Neutrophil (primary cell): ENCODE results near the gene RFPL3.
"Not testable (repeated sequence)": the region's sequence is repeated elsewhere in the genome, so short reads cannot be mapped to it uniquely, and the experiment has no call there.

Experiments used
- H3K27ac ChIP-seq: fragments of 200-600 bp; sonication (generic); 2 replicates; pipeline ENCODE4 v1.5.1; 2016; ENCODE audit warnings: mild to moderate bottlenecking, moderate library complexity
- H3K27me3 ChIP-seq: fragments of 200-600 bp; sonication (generic); 2 replicates; pipeline ENCODE4 v1.6.0; 2016; ENCODE audit warnings: mild to moderate bottlenecking
- H3K36me3 ChIP-seq: fragments of 200-600 bp; sonication (generic); 2 replicates; pipeline ENCODE4 v1.5.1; 2017
- H3K4me1 ChIP-seq, 2 experiments: fragments of 200-600 bp in 1 of 2; sonication (generic) in 1 of 2; 1 replicate in 1 of 2; 2 replicates in 1 of 2; pipeline versions ENCODE4 v1.5.1 to v1.6.1; 2013 to 2016; ENCODE audit warnings: low read depth in 1 of 2, low read length in 1 of 2, mild to moderate bottlenecking in 1 of 2, moderate library complexity in 1 of 2; ENCODE audit not compliant: control insufficient read depth in 1 of 2, insufficient read depth in 1 of 2
- H3K4me3 ChIP-seq, 2 experiments: fragments of 200-600 bp in 1 of 2; sonication (generic) in 1 of 2; 1 replicate in 1 of 2; 2 replicates in 1 of 2; pipeline ENCODE4 v1.5.1; 2013 to 2016; ENCODE audit warnings: low read depth in 1 of 2, low read length in 1 of 2, mild to moderate bottlenecking in 1 of 2, moderate library complexity in 1 of 2
- H3K9me3 ChIP-seq: fragments of 200-600 bp; sonication (generic); 2 replicates; pipeline ENCODE4 v1.5.1; 2016
- TF ChIP-seq, protein P1 (sequence below): fragments of 200-600 bp; sonication (generic); IDR thresholded peaks from 2 replicates; pipeline ENCODE4 v1.5.1; 2016; ENCODE audit warnings: antibody characterized with exemption

RFPL3 gene

DNA sequence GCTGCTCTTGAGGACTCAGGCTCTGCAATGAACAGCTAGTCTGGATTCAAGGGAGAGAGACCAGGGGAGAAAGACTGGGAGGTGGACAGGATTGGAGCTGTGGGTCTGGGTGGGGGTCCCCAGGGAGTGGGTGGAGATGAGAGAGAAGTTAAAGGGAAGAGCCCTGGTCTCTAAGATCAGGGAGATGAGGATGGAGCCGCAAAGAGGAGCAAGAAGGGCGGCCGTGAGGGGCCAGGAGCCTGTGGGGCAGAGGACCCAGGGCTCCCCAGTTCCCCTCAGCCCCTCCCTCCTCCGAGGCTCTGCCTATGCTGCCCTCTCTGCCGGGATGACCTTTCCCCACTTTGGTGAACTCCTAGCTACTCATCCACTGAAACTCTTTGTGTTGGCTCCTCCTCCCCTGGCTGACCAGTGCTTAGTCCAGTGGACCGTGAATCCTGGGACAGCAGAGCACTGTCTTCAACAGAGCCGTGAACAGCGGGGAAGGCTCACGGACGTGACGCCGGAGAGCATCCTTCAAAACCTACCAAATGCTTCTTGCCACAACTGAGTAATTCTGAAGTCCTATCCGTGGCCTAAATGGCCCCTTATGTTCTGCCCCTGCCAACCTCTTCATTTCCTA, 16.4 kb upstream of the RFPL3 start:
- Histone ChIP-seq H3K4me1 (no peaks in the 10 kb centered on the region), H3K4me3 (no peak overlapping the region), H3K27ac (no peak overlapping the region), H3K27me3 (peaks cover 64% of the 10 kb centered on the region), H3K36me3 (no peaks in the 10 kb centered on the region), H3K9me3 (no peaks in the 10 kb centered on the region)
- TF ChIP-seq, protein P1, sequence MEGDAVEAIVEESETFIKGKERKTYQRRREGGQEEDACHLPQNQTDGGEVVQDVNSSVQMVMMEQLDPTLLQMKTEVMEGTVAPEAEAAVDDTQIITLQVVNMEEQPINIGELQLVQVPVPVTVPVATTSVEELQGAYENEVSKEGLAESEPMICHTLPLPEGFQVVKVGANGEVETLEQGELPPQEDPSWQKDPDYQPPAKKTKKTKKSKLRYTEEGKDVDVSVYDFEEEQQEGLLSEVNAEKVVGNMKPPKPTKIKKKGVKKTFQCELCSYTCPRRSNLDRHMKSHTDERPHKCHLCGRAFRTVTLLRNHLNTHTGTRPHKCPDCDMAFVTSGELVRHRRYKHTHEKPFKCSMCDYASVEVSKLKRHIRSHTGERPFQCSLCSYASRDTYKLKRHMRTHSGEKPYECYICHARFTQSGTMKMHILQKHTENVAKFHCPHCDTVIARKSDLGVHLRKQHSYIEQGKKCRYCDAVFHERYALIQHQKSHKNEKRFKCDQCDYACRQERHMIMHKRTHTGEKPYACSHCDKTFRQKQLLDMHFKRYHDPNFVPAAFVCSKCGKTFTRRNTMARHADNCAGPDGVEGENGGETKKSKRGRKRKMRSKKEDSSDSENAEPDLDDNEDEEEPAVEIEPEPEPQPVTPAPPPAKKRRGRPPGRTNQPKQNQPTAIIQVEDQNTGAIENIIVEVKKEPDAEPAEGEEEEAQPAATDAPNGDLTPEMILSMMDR: no peak

DNA sequence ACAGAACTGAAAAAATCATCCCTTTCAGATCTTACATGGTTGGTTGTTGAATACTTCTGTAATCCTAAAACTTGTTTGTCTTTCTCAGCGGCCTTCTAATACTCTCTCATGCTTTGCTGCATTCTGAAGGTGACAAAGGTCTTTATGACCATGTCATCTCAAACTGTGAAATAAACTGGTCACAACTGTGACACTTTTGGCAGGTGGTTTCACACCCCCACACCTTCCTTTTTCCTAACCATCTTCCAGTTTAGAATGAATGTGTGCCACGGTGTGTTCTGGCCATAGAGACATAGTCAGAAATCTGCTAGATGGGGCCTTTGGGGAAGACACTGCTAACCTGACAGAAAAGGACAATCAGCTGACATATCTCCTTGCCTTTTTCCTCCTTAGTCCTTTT, 14.7 kb upstream of the RFPL3 start:
- H3K4me1 ChIP-seq: no peaks in the 10 kb centered on the region
- H3K27me3 ChIP-seq: peaks cover 53% of the 10 kb centered on the region
- TF ChIP-seq, protein P1: no peak

DNA sequence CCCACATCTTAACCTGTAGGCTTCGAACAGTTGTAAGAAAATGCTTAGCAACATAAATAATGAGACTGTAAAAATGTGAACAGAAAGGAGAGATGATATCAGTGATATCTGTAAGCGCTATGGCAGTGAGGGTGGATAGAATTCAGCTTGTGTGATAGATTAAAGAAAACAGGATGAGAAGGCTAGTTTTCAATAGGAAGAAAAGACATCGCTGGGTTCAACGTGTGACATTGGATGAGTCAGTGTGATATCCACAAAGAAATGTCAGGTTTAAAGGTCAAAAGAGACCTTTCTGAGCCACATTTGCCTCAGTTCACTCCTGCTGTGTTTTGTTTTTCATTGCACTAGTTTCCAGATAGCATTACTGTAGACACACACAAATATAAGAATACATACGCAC, 13.7 kb upstream of the RFPL3 start:
- Histone ChIP-seq H3K4me3 (no peak overlapping the region), H3K4me1 (no peaks in the 10 kb centered on the region), H3K27me3 (peaks cover 47% of the 10 kb centered on the region), H3K9me3 (no peaks in the 10 kb centered on the region), H3K36me3 (no peaks in the 10 kb centered on the region), H3K27ac (no peak overlapping the region)
- TF ChIP-seq, protein P1: no peak

More for the DNA sequence above, 14.7 kb upstream of the RFPL3 start:
- Histone ChIP-seq H3K9me3 (no peaks in the 10 kb centered on the region), H3K27ac (no peak overlapping the region), H3K4me3 (no peak overlapping the region), H3K36me3 (no peaks in the 10 kb centered on the region)

DNA sequence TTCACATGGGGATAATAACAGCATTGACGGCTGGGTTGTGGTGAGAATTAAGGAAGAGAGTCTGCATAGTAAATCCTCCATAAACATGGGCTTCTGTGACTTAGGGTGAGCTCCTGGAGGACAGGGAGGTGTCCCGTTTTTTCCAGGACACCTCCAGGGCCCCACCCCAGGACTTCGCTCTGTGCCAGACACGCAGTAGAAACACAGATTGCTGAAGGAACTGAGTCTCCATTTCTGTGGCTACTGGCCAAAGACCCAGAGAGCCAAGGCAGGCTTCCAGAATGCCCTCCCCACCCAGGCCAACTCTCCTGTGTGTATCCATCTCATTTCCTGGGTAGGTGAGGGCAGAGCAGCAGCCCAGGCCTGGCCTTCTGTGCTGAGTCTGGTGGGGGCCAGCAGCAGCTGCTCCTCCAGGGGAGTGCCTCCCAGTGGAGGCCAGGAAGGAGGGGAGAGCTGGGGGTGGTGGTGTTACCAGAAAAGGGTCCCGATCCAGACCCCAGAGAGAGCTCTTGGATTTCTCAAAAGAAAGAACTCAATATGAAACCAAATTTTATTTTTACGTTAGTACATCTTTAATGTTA, 9.5 kb upstream of the RFPL3 start:
- H3K4me1 ChIP-seq: no peaks in the 10 kb centered on the region
- no peak overlapping the region for H3K27ac ChIP-seq
- H3K36me3 ChIP-seq: no peaks in the 10 kb centered on the region
- H3K27me3 ChIP-seq: peaks cover 26% of the 10 kb centered on the region
- H3K4me3 ChIP-seq: no peak overlapping the region
- TF ChIP-seq, protein P1: no peak
- no peaks in the 10 kb centered on the region for H3K9me3 ChIP-seq

DNA sequence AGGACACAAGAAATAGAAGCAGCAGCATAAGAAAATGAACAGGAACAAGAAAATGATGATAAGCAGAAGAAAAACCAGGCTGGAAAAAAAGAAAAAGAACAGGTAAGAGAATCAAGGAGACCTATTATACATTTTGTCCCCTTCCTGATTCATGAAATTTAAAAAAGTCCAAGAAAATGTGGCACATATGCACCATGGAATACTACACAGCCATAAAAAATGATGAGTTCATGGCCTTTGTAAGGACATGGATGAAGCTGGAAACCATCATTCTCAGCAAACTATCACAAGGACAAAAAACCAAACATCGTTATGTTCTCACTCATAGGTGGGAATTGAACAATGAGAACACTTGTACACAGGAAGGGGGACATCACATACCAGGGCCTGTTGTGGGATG, 5.8 kb upstream of the RFPL3 start:
- H3K4me1 ChIP-seq, H3K27me3 ChIP-seq, H3K4me3 ChIP-seq, H3K27ac ChIP-seq, H3K36me3 ChIP-seq, H3K9me3 ChIP-seq: not testable (repeated sequence)

DNA sequence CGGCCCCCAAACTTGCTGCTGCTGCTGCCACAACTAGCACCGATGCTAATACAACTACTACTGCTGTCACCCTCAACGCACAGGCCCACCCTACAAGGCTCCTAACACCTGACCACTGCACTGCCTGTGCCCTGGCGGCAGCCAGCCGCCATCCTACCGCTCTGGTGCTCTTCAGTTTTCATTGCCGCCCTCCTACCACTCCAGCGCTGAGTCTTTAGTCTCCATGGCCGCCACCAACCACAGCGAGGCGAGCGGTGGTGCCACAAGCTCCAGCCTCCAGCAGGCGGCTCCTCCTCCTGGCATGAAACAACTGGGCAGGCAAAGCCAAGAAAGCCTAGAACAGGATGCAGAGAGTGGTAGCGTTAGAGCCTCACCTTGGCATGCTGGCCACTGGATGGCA, 5.0 kb upstream of the RFPL3 start:
- H3K36me3 ChIP-seq: no peaks in the 10 kb centered on the region
- no peaks in the 10 kb centered on the region for H3K27me3 ChIP-seq
- H3K27ac ChIP-seq: no peak overlapping the region
- no peaks in the 10 kb centered on the region for H3K4me1 ChIP-seq
- H3K4me3 ChIP-seq: no peak overlapping the region
- TF ChIP-seq, protein P1: no peak
- H3K9me3 ChIP-seq: no peaks in the 10 kb centered on the region
